HCT116 (cell line): ENCODE measurements around the gene C2orf92.

Experiments
- CTCF ChIP-seq, 3 experiments: fragments of 200-600 bp in 1 of 3; sonication (generic) in 1 of 3; IDR thresholded peaks in 2 of 3; conservative IDR thresholded peaks in 1 of 3; 2 replicates each; pipeline ENCODE4 v1.5.1; 2012 to 2017; ENCODE audit warnings: low read depth in 2 of 3, low read length in 2 of 3, antibody characterized with exemption in 1 of 3, borderline replicate concordance in 1 of 3, control low read depth in 1 of 3, mild to moderate bottlenecking in 1 of 3, mixed read lengths in 1 of 3, mixed run types in 1 of 3, moderate library complexity in 1 of 3; ENCODE audit not compliant: insufficient read depth in 1 of 3
- ELF1 ChIP-seq: IDR thresholded peaks from 2 replicates; pipeline ENCODE4 v1.6.1; 2012; ENCODE audit warnings: low read depth, borderline replicate concordance
- EZH2 ChIP-seq: fragments of 200-600 bp; sonication (generic); IDR thresholded peaks from 2 replicates; pipeline ENCODE4 v1.6.1; 2017; ENCODE audit warnings: antibody characterized with exemption, mixed run types
- EZH2phosphoT487 ChIP-seq: fragments of 200-600 bp; IDR thresholded peaks from 2 replicates; pipeline ENCODE4 v1.6.1; 2018; ENCODE audit warnings: antibody characterized with exemption, borderline replicate concordance
- JUND ChIP-seq: IDR thresholded peaks from 2 replicates; pipeline ENCODE4 v1.6.1; 2012
- POLR2A ChIP-seq: IDR thresholded peaks from 2 replicates; pipeline ENCODE4 v1.7.0; 2011; ENCODE audit warnings: borderline replicate concordance; ENCODE audit not compliant: insufficient read depth, insufficient read length; ENCODE audit errors: extremely low read depth
- POLR2AphosphoS5 ChIP-seq: IDR thresholded peaks from 2 replicates; pipeline ENCODE4 v1.6.1; 2011; ENCODE audit warnings: mild to moderate bottlenecking, low read depth, low read length, moderate library complexity
- RAD21 ChIP-seq: IDR thresholded peaks from 2 replicates; pipeline ENCODE4 v1.6.1; 2012; ENCODE audit warnings: low read depth, mild to moderate bottlenecking
- REST ChIP-seq: IDR thresholded peaks from 2 replicates; pipeline ENCODE4 v1.6.1; 2012; ENCODE audit warnings: low read depth

GRCh38 chr2:97662895-97663625, 6.5 kb upstream of the C2orf92 start:
- TF ChIP-seq CTCF (IDR thresholded peaks at IDR 0.05 in 2 of 3, conservative IDR thresholded peaks at IDR 0.05 in 1 of 3; ENCODE audit: borderline replicate concordance in 1 of 3, insufficient read depth in 1 of 3, low read depth in 2 of 3, low read length in 2 of 3) = no peak
- no peak for TF ChIP-seq POLR2A
- no peak for TF ChIP-seq EZH2phosphoT487
- no peak for TF ChIP-seq REST
- no peak for TF ChIP-seq ELF1
- TF ChIP-seq POLR2AphosphoS5 = no peak
- no peak for TF ChIP-seq EZH2
- TF ChIP-seq RAD21 = no peak
- TF ChIP-seq JUND = no peak
